Skeletal muscle satellite cell (primary cell): ENCODE results near the gene INPP5A.
"Not testable (repeated sequence)": the region's sequence is repeated elsewhere in the genome, so short reads cannot be mapped to it uniquely, and the experiment has no call there.

Source experiments
- H3K27me3 ChIP-seq: 2 replicates; pipeline ENCODE4 v1.7.0; 2013; ENCODE audit warnings: low read length; ENCODE audit not compliant: control insufficient read depth, insufficient read depth
- H3K36me3 ChIP-seq: 2 replicates; pipeline ENCODE4 v1.7.0; 2013; ENCODE audit warnings: mild to moderate bottlenecking, control low read depth, low read length; ENCODE audit not compliant: insufficient read depth
- H3K4me1 ChIP-seq: 2 replicates; pipeline ENCODE4 v1.7.0; 2013; ENCODE audit warnings: low read length; ENCODE audit not compliant: control insufficient read depth, insufficient read depth
- H3K4me2 ChIP-seq: 2 replicates; pipeline ENCODE4 v1.7.0; 2013; ENCODE audit warnings: mild to moderate bottlenecking, low read length
- H3K4me3 ChIP-seq: 2 replicates; pipeline ENCODE4 v1.7.0; 2013; ENCODE audit warnings: low read length
- H3K9ac ChIP-seq: 2 replicates; pipeline ENCODE4 v1.7.0; 2013; ENCODE audit warnings: mild to moderate bottlenecking, low read depth, low read length, moderate library complexity
- H3K9me3 ChIP-seq: replicated peaks from 2 replicates; pipeline ENCODE4 v1.7.0; 2013; ENCODE audit warnings: mild to moderate bottlenecking, control low read depth, low read length

The INPP5A gene

DNA sequence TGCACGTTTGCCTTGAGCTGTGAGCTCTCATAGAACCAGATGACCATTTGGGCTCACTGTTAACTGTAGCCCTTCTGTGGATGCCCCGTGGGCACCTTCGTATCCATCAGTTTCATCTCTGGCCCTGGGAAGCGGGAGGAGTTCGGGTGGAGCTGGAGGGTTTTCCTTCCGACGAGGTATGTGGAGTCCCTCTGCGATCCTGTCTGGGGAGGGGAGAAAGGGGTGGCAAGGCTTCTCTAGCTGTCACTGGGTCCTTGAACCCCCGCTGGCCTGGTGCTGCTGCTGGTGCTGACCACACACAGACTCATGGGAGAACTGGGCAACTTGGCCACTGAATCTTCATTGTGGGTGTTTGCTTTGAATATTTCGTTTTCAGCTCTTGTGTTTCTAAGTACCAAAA lies 32.7 kb downstream of the INPP5A start:
- peaks cover 12% of the 10 kb centered on the region for H3K4me1 ChIP-seq
- H3K9ac ChIP-seq = no peak overlapping the region
- no peaks in the 10 kb centered on the region for H3K27me3 ChIP-seq
- no peak overlapping the region for H3K4me3 ChIP-seq
- no peaks in the 10 kb centered on the region for H3K9me3 ChIP-seq
- no peak overlapping the region for H3K4me2 ChIP-seq
- no peaks in the 10 kb centered on the region for H3K36me3 ChIP-seq

- H3K4me1 ChIP-seq = peaks cover 12% of the 10 kb centered on the region
- H3K9ac ChIP-seq = no peak overlapping the region
- no peaks in the 10 kb centered on the region for H3K9me3 ChIP-seq
- no peak overlapping the region for H3K4me3 ChIP-seq
- H3K36me3 ChIP-seq = no peaks in the 10 kb centered on the region
- H3K27me3 ChIP-seq = no peaks in the 10 kb centered on the region
- H3K4me2 ChIP-seq = no peak overlapping the region
Measured at GRCh38 chr10:132570771-132571649, 33.4 kb downstream of the INPP5A start.

DNA sequence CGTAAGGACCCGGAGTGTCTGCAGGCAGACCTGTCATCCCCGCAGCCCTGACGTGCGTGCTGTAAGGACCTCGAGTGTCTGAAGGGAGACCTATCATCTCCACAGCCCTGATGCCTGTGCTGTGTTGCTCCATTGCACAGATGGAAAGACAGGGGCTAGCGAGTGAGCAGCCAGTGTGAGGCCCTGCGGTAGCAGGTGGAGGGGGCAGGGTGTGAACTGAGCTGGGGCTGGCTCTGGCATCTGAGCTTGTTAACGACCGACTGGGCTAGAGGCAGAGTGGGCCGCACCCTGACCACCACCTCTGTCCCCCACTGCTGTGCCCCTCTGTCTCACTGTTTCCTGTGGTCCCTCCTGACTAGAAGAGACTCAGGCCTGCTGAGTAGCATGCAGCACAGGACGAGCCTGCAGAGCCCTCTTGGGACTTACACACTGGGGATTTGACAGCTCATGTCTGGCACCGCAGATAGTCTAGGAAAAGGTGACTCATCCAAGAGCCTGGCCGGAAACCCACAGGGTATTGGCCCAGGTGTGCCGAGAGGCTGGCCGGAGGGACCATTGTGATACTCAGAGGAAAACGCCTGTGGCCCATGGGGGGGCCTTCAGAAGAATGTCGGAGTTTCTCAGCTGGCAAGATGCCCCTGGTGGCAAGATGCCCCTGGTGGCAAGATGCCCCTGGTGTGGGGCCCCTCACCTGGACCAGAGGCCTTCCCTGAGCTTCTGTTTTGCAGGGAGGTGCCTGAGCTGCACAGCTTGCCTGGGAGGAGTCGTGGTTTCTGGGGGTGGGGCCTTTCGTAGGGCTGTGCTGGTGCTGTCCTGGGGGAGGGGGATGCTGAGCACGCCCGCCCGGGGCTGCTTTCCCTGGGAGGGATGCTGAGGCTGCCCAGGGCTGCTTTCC lies 34.3 kb downstream of the INPP5A start:
- peaks cover 12% of the 10 kb centered on the region for H3K4me1 ChIP-seq

GRCh38 chr10:132572545-132572937 lies 35.0 kb downstream of the INPP5A start:
- no peak overlapping the region for H3K4me2 ChIP-seq
- no peaks in the 10 kb centered on the region for H3K27me3 ChIP-seq
- no peak overlapping the region for H3K4me3 ChIP-seq
- no peaks in the 10 kb centered on the region for H3K9me3 ChIP-seq
- no peak overlapping the region for H3K9ac ChIP-seq
- peaks cover 12% of the 10 kb centered on the region for H3K4me1 ChIP-seq
- H3K36me3 ChIP-seq = no peaks in the 10 kb centered on the region

More for the DNA sequence above, 34.3 kb downstream of the INPP5A start:
- Histone ChIP-seq H3K9me3 (no peaks in the 10 kb centered on the region), H3K4me3 (no peak overlapping the region), H3K4me2 (peak overlapping the region; percentile 32), H3K9ac (no peak overlapping the region), H3K36me3 (no peaks in the 10 kb centered on the region), H3K27me3 (no peaks in the 10 kb centered on the region)

GRCh38 chr10:132572946-132573345 lies 35.4 kb downstream of the INPP5A start:
- H3K9ac ChIP-seq, H3K27me3 ChIP-seq, H3K4me3 ChIP-seq, H3K4me2 ChIP-seq, H3K9me3 ChIP-seq, H3K36me3 ChIP-seq: not testable (repeated sequence)
- H3K4me1 ChIP-seq = peaks cover 12% of the 10 kb centered on the region

DNA sequence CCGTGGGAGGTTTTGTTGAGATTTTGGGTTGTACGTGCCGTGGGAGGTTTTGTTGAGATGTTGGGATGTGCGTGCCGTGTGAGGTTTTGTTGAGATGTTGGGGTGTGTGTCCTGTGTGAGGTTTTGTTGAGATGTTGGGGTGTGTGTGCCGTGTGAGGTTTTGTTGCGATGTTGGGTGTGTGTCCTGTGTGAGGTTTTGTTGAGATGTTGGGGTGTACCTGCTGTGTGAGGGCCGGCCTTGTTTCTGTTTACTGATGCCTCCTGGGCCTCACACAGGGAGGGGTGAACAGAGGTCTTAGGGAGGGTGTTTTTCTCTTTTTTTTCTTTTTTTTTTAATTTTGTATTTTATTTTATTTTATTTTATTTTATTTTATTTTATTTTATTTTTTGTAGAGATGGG lies 36.7 kb downstream of the INPP5A start:
- no peak overlapping the region for H3K4me3 ChIP-seq

GRCh38 chr10:132574783-132575319 lies 37.3 kb downstream of the INPP5A start:
- H3K27me3 ChIP-seq = no peaks in the 10 kb centered on the region
- H3K4me2 ChIP-seq = no peak overlapping the region
- H3K36me3 ChIP-seq = no peaks in the 10 kb centered on the region
- H3K9ac ChIP-seq = no peak overlapping the region
- no peak overlapping the region for H3K4me3 ChIP-seq
- H3K9me3 ChIP-seq = no peaks in the 10 kb centered on the region
- peaks cover 12% of the 10 kb centered on the region for H3K4me1 ChIP-seq

More for the DNA sequence above, 36.7 kb downstream of the INPP5A start:
- Histone ChIP-seq H3K4me1 (peaks cover 12% of the 10 kb centered on the region), H3K27me3 (no peaks in the 10 kb centered on the region), H3K36me3 (no peaks in the 10 kb centered on the region), H3K9me3 (no peaks in the 10 kb centered on the region), H3K9ac (no peak overlapping the region), H3K4me2 (no peak overlapping the region)

DNA sequence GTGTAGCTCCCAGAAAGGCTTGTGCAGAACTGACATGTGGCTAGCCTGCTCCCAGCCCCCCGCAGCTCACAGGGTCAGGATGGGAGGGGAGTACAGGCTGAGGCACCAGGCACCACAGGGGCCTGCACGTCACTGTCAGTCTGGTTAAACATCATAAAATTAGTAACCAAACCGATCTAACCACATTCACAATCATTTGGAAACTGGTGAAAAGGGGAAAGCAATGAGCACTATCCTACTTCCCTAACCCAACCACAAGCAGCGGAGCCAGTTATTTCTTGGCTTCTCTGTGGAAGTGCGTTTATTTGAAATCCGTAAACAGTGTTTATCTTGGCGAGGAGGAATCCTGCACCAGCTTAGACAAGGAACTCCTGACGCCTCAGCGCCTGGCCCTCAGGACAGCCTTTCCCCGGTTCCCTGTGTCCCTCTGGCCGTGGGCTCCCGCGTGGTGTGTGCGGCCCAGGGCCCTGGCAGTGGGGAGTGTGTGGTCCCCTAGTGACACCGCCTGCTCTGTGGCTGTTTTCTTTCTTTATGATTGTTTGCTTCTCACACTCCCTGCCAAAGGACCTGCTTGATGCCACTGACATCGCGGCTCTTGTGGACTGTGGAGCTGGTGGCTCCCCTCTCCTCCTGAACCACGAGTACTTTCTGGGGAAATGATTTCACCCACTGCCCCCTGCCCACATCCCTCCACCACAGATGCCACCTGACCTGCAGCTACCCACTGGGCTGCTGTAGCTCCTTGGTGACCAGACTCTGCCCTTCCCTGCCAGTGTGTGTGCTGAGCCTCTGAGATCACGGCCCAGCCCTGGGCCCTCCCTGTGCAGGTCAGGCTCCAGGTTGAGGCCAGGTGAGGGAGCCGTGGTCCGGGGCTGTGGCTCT lies 38.0 kb downstream of the INPP5A start:
- peaks cover 12% of the 10 kb centered on the region for H3K4me1 ChIP-seq
- no peaks in the 10 kb centered on the region for H3K36me3 ChIP-seq
- H3K9ac ChIP-seq = no peak overlapping the region
- no peaks in the 10 kb centered on the region for H3K27me3 ChIP-seq
- no peak overlapping the region for H3K4me2 ChIP-seq
- H3K9me3 ChIP-seq = no peaks in the 10 kb centered on the region
- no peak overlapping the region for H3K4me3 ChIP-seq

DNA sequence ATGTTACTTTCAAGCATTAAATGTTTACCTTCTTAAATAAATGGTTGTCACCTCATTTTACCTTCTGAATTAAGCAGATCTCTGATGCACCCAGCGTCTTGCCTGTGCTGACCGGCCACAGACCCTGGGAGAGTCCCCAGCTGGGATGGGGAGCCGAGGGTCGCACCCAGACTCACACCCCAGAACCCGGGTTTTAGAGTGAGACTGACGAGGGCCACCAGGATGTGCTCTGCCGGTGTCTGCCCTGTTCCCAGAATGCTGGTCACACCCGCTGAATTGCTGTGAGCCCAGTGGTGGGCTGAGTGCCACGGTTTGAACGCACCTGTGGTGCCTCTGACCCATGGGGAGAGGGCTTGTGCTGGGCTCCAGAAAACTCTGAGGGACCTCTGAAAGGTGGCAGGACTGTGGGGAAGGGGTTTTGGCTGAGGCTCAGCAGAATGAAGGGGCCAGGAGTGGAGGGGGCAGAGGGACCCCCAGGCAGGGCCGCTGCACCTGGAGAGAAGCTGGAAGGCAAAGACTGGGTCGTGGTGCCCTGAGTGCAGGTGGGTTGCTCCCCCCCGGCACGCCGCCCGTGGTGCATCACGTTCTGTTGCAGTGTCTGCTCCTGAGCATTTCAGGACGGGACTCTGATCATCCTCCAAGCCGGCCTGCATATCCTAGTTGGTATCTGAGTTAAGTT lies 39.2 kb downstream of the INPP5A start:
- Histone ChIP-seq H3K27me3 (no peaks in the 10 kb centered on the region), H3K4me3 (no peak overlapping the region), H3K36me3 (no peaks in the 10 kb centered on the region), H3K4me1 (peaks cover 7% of the 10 kb centered on the region), H3K9ac (no peak overlapping the region), H3K9me3 (no peaks in the 10 kb centered on the region), H3K4me2 (no peak overlapping the region)

- peaks cover under 1% of the 10 kb centered on the region for H3K4me1 ChIP-seq
- H3K36me3 ChIP-seq = no peaks in the 10 kb centered on the region
- no peaks in the 10 kb centered on the region for H3K9me3 ChIP-seq
- no peaks in the 10 kb centered on the region for H3K27me3 ChIP-seq
- H3K4me2 ChIP-seq = no peak overlapping the region
- no peak overlapping the region for H3K4me3 ChIP-seq
- no peak overlapping the region for H3K9ac ChIP-seq
Measured at GRCh38 chr10:132577350-132578003, 39.9 kb downstream of the INPP5A start.
